Renal pelvis (tissue), 4 donors: Measurements from ENCODE around the gene CDK3. TPM values are rescaled to one million over a fixed set of nuclear protein-coding genes. Genes with fewer than 3 reads are reported as not detected.

Source experiments
- DNase-seq: peaks from one replicate; pipeline ENCODE4 v3.0.0-alpha.2; 2013
- polyA plus RNA-seq, 3 donors: library from polyadenylated mRNA; unstranded; fragments of 120-200 nt; gene quantifications; one replicate each; pipeline ENCODE4 v1.2.1, GENCODE V29; 2013; ENCODE audit not compliant: insufficient read length in 3 of 3

CDK3 gene
- polyA plus RNA-seq, 3 donors = 17.4 to 23.0 (median 21.9) TPM

DNA sequence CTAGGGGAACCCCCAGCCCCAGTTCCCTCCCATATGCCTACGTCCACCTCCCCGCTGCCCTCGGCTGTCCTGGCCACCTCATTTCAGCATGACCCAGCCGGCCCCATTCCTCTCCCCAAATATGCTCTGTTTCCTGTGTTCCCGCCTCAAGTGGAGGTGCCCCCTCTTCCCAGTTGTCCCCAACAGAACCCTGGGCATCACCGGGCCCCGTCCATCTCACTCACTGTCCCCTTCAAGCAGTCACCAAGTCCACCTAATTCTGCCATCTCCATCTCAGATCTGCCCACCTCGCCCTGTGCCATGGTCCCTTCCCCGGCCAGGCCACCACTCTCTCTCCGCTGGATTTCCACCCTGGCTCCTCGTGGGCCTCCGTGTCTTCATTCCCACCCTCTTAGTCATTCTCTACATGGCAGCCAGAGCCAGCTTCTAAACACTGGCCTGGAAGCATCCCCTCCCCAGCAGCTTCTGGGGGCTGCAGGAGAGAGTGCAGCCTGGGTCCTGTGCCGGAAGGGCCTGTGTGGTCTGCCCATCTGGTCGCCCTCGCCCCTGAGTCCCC lies 12.8 kb downstream of the CDK3 start:
- DNase-seq = no peak

- DNase-seq = peak; percentile 75
Measured at GRCh38 chr17:76014100-76014924, 13.7 kb downstream of the CDK3 start.

DNA sequence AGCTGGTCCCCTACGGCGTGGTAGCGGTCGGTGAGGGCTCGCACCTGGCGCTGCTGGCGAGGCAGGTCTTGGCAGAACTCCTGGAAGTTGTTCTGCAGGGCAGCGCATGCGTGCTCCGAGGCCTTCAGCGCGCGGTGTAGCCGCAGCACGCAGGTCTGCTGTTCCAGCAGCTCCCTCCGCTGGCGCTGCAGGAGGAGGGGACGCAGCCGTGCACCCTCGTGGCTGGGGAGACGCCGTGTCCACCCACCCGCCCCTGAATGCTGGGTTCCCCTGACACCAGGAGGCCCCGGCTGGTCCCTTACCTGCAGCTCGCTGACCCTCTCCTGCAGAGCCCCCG lies 14.2 kb downstream of the CDK3 start:
- DNase-seq = no peak

- no peak for DNase-seq
Measured at GRCh38 chr17:76017481-76018339, 17.1 kb downstream of the CDK3 start.

- DNase-seq = no peak
Measured at GRCh38 chr17:76018340-76018680, 17.7 kb downstream of the CDK3 start.

GRCh38 chr17:76018801-76019200 lies 18.1 kb downstream of the CDK3 start:
- DNase-seq = no peak

DNA sequence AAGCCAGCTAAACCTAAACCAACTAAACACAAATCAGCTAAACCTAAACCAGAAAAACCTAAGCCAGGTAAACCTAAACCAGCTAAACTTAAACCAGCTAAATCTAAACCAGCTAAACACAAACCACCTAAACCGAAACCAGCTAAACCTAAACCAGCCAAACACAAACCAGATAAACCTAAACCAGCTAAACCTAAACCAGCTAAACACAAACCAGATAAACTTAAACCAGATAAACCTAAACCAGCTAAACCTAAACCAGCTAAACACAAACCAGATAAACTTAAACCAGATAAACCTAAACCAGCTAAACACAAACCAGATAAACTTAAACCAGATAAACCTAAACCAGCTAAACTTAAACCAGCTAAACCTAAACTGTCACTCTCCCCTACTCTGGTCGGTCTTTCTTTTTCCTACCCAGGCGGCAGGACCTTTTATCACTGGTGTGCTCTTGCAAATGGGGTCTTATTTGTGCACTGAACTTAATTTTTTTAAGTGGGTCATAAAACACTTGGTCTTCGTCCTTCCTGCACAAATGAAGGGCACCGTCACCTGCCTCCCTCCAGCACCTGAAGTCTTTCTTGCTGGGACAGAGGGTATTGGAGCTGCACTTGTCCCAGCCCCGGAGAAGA lies 19.3 kb downstream of the CDK3 start:
- DNase-seq = no peak

DNA sequence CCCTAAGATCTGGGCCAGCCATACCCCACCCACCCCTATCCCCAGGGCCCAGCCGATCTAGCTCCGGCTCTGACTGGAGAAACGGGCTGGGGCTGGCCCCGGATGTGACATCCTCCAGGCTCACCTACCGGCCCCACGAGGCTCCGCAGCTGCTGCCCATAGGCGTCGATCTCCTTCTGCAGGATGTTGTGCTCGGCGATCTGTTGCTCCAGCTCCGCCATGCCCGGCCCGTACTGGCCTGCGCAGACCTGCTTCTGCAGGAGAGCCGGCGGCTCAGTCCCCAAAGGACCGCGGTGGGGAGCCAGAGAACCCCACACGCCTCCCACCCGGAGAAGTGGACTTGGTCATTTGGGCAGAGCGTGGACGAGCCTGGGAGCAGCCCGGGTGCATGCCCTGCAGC lies 21.6 kb downstream of the CDK3 start:
- DNase-seq = no peak

DNA sequence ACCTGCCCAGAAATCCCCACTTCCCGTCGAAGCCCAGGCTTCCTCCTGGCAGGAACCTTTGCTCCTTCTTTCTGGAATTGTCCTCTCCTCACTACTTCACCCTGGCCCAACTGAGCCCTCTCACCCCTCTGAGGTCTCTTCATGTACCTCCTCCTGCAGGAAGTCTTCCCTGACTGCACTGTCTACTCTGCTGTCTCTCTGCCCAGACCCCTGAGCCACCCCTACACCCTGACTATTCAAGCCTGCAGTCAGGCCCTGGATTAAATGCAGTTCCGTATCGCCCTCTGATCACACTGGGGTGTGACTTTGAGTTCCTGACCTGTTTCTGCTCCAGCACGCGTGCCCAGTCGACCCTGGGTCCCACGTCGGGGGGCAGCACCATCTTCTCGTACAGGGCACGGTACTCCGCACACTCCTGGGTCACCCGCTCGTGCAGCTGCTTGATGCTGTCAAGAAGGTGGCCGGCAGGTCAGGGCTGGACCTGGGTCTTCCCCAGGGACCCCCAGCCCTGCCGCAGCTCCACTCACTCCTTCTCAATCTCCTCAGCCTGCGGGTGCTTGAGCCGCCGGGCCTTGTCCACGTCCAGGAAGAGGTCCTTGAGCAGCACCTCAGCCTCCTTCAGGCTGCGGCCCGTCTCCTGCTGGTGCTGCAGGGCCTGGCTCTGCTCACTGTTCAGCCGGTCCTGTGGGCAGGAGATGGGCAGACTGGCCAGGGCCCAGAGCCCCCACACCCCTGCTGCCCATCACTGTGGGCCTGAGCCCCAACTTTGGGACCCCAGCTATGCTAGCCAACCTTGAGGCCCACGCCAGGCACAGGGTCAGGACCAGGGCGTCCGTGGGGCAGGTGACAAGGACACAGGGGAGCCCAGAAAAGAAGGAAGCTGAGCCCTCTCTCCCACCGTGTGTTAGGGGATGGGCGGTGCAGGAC lies 22.6 kb downstream of the CDK3 start:
- DNase-seq = no peak

DNA sequence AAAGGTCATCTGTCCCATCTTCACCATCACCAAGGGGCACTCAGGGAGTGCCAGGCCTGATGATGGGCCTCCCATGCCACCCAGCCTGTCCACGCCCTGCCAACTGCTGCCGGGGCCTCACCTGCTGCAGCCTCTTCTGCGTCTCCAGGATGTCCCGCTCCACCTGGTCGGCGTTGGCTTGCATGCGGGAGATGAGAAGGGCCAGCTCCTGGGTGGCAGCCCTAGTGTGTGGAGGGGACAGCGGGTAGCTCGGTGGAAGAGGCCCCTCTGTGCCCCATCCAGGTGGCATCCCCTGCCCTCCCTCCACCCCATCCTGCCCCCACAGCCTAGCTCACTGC lies 23.2 kb downstream of the CDK3 start:
- no peak for DNase-seq

DNA sequence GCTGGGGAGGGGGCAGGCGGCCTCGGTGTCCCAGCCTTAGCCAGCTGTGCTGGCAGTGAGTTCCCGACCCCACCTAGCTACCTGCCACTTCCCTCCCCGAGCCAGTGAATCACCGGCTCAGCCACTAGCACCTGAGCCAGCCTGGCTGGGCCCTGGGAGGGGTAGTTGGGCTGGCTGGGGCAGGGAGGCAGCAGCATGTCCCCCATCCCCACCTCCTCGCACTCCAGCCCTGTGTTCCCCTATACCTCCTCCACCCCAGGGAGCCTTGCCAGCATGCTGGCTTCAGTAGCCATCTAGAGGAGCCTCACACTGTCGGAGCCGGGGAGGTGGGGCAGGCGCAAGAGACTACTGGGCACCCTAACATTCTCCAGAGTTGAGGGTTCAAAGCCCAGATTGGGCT lies 23.7 kb downstream of the CDK3 start:
- DNase-seq = no peak

DNA sequence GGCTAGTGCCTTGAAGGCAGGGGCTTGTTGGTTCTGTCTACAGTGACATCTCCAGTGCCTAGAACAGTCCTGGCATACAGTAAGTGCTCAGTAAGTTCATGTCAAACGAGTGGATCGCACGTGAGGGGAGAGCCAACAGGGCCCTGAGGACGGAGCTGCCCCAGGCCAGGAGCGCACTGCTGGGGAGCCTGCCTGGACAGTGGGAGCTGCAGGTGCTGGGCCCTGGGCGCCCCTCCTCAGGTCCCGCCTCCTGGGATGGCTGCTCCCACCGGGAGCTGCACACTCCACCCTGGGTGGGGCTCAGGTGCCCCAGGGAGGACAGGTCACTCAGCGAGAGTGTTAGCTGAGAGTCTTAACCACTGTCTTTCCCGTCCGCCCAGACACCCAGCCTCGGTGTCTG lies 24.6 kb downstream of the CDK3 start:
- DNase-seq = no peak

- DNase-seq = no peak
Measured at GRCh38 chr17:76026714-76027158, 26.1 kb downstream of the CDK3 start.

- DNase-seq = peak; percentile 58
Measured at GRCh38 chr17:76027159-76027839, 26.6 kb downstream of the CDK3 start, which contains the start of gene EVPL. Gene EVPL, minus strand, starts transcription at chr17:76027306. Its CDS starts 108 bp downstream, at chr17:76027198.

- DNase-seq = no peak
Measured at GRCh38 chr17:76032073-76032779, 31.6 kb downstream of the CDK3 start.

- no peak for DNase-seq
Measured at GRCh38 chr17:76032780-76033108, 32.1 kb downstream of the CDK3 start.

DNA sequence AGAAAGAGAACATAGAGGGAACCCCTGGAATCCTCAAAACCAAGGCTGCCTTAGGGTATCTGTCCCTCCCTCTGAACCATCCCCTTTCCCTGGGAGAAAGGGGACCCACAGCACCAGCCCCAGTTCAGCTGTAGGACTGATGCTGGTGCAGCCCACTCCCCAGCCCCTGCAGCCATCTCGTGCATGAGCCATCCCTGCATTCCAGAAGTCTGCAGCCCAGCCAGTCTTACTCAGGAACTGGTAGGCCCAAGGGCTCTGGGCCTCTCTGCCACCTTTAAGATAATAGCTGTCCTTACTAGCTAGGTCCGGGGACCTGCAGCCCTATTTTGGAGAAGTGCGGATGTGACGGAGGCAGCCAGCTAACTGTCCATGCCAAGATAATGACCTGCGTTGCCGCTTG lies 32.5 kb downstream of the CDK3 start:
- DNase-seq = no peak

- no peak for DNase-seq
Measured at GRCh38 chr17:76034428-76035350, 34.0 kb downstream of the CDK3 start.
